IMR-90 (cell line): ENCODE data around the gene APPL2. TPM values are rescaled to one million over a fixed set of nuclear protein-coding genes. Genes with fewer than 3 reads are reported as not detected.

Experiments
- ATAC-seq: fragments of 200-7000 bp; cut with Tn5 transposase; 2 replicates; pipeline ENCODE4 v1.9.1; 2020; ENCODE audit warnings: low read depth, mild to moderate bottlenecking, moderate library complexity
- BruUV-seq: library from RNA; stranded (reverse); fragments of 400-500 nt; replicated peaks from 2 replicates; lab custom pipeline; 2021; lab: Mats Ljungman, UMichigan
- CTCF ChIA-PET: fragments of 300-600 bp; formaldehyde crosslinking; extraction: SDS; loops from one replicate; lab custom pipeline; 2021; ENCODE audit warnings: antibody characterized with exemption; lab: Yijun Ruan, JAX
- POLR2A ChIA-PET: fragments of 300-600 bp; sonication (Branson Sonifier 250); formaldehyde crosslinking; loops from one replicate; lab custom pipeline; 2022; ENCODE audit warnings: antibody characterized with exemption; ENCODE audit not compliant: unreplicated experiment; lab: Charles Lee
- DNase-seq: peaks from one replicate; pipeline ENCODE4 v3.0.0; 2013
- H2AFZ ChIP-seq: replicated peaks from 2 replicates; pipeline ENCODE3; 2013; ENCODE audit warnings: low read length, mild to moderate bottlenecking; ENCODE audit not compliant: poor library complexity
- H2AK5ac ChIP-seq: 2 replicates; pipeline ENCODE4 v1.6.1; 2013; ENCODE audit warnings: low read depth, low read length, inconsistent platforms
- H2AK9ac ChIP-seq: replicated peaks from 2 replicates; pipeline ENCODE3; 2013; ENCODE audit warnings: mild to moderate bottlenecking, low read depth, low read length, moderate library complexity; ENCODE audit not compliant: poor library complexity
- H2BK120ac ChIP-seq: 2 replicates; pipeline ENCODE4 v1.6.1; 2013; ENCODE audit warnings: low read depth, low read length, inconsistent platforms
- H2BK15ac ChIP-seq: 3 replicates; pipeline ENCODE4 v1.6.1; 2013; ENCODE audit warnings: low read depth, low read length, inconsistent platforms
- H2BK20ac ChIP-seq: 2 replicates; pipeline ENCODE4 v1.6.1; 2013; ENCODE audit warnings: low read depth, mild to moderate bottlenecking, inconsistent platforms, low read length, moderate library complexity
- H2BK5ac ChIP-seq: 2 replicates; pipeline ENCODE4 v1.6.1; 2013; ENCODE audit warnings: mild to moderate bottlenecking, low read depth, low read length, inconsistent platforms; ENCODE audit not compliant: poor library complexity, severe bottlenecking
- H3K14ac ChIP-seq: replicated peaks from 2 replicates; pipeline ENCODE4 v1.6.1; 2013; ENCODE audit warnings: low read depth, low read length, inconsistent platforms
- H3K18ac ChIP-seq: 2 replicates; pipeline ENCODE4 v1.6.1; 2013; ENCODE audit warnings: low read depth, low read length, control low read depth
- H3K23ac ChIP-seq: 2 replicates; pipeline ENCODE4 v1.6.1; 2013; ENCODE audit warnings: low read depth, low read length, inconsistent platforms
- H3K27ac ChIP-seq: 2 replicates; pipeline ENCODE4 v1.5.1; 2013; ENCODE audit warnings: mild to moderate bottlenecking, control low read depth, low read length; ENCODE audit not compliant: insufficient read depth
- H3K27me3 ChIP-seq: 2 replicates; pipeline ENCODE4 v1.6.1; 2013; ENCODE audit warnings: low read length; ENCODE audit not compliant: control insufficient read depth, insufficient read depth
- H3K36me3 ChIP-seq: 2 replicates; pipeline ENCODE4 v1.6.1; 2013; ENCODE audit warnings: low read length, mixed read lengths; ENCODE audit not compliant: control insufficient read depth, insufficient read depth
- H3K4ac ChIP-seq: 2 replicates; pipeline ENCODE4 v1.6.1; 2013; ENCODE audit warnings: low read depth, low read length, inconsistent platforms
- H3K4me1 ChIP-seq: 2 replicates; pipeline ENCODE4 v1.6.1; 2013; ENCODE audit warnings: low read length, mixed read lengths; ENCODE audit not compliant: control insufficient read depth, insufficient read depth
- H3K4me2 ChIP-seq: 2 replicates; pipeline ENCODE4 v1.6.1; 2013; ENCODE audit warnings: low read depth, mild to moderate bottlenecking, control low read depth, low read length, moderate library complexity
- H3K4me3 ChIP-seq: 2 replicates; pipeline ENCODE4 v1.5.1; 2013; ENCODE audit warnings: low read depth, mild to moderate bottlenecking, control low read depth, low read length, moderate library complexity; ENCODE audit not compliant: insufficient read depth
- H3K56ac ChIP-seq: 2 replicates; pipeline ENCODE4 v1.6.1; 2013; ENCODE audit warnings: low read length, inconsistent platforms; ENCODE audit not compliant: insufficient read depth; ENCODE audit errors: extremely low read depth
- H3K79me1 ChIP-seq, 2 experiments: 2 replicates each; pipeline ENCODE4 v1.6.1; 2013; ENCODE audit warnings: low read length in 2 of 2, inconsistent platforms in 1 of 2, low read depth in 1 of 2
- H3K9ac ChIP-seq: 2 replicates; pipeline ENCODE4 v1.6.1; 2013; ENCODE audit warnings: low read depth, low read length, control low read depth
- H3K9me1 ChIP-seq: 2 replicates; pipeline ENCODE4 v1.6.1; 2013; ENCODE audit warnings: low read length, inconsistent platforms; ENCODE audit not compliant: insufficient read depth
- H3K9me3 ChIP-seq: 2 replicates; pipeline ENCODE4 v1.6.1; 2013; ENCODE audit warnings: low read length; ENCODE audit not compliant: control insufficient read depth, insufficient read depth
- H4K20me1 ChIP-seq: 2 replicates; pipeline ENCODE4 v1.6.1; 2013; ENCODE audit warnings: low read length, inconsistent platforms; ENCODE audit not compliant: insufficient read depth
- H4K5ac ChIP-seq: 2 replicates; pipeline ENCODE4 v1.6.1; 2013; ENCODE audit warnings: mild to moderate bottlenecking, low read depth, low read length, control low read depth
- H4K8ac ChIP-seq, 2 experiments: 2 replicates each; pipeline ENCODE4 v1.6.1; 2013; ENCODE audit warnings: low read depth in 2 of 2, low read length in 2 of 2, control low read depth in 1 of 2, inconsistent platforms in 1 of 2
- H4K91ac ChIP-seq: 2 replicates; pipeline ENCODE4 v1.6.1; 2013; ENCODE audit warnings: low read depth, low read length, inconsistent platforms; ENCODE audit not compliant: insufficient read depth
- CEBPB ChIP-seq: IDR thresholded peaks from 2 replicates; pipeline ENCODE4 v1.6.1; 2012; ENCODE audit warnings: low read depth, low read length, improper control_type of control experiment
- CTCF ChIP-seq: conservative IDR thresholded peaks from 2 replicates; pipeline ENCODE4 v1.5.1; 2012; ENCODE audit warnings: mild to moderate bottlenecking, low read depth, low read length, improper control_type of control experiment
- MAZ ChIP-seq: IDR thresholded peaks from 2 replicates; pipeline ENCODE4 v1.6.1; 2012; ENCODE audit warnings: low read depth, mild to moderate bottlenecking, low read length, improper control_type of control experiment, moderate library complexity, borderline replicate concordance
- POLR2A ChIP-seq: IDR thresholded peaks from 2 replicates; pipeline ENCODE4 v1.6.1; 2012; ENCODE audit warnings: mild to moderate bottlenecking, low read depth, low read length
- RAD21 ChIP-seq: IDR thresholded peaks from 2 replicates; pipeline ENCODE4 v1.6.1; 2012; ENCODE audit warnings: low read length, improper control_type of control experiment
- RFX5 ChIP-seq: IDR thresholded peaks from 2 replicates; pipeline ENCODE4 v1.8.0; 2012; ENCODE audit warnings: low read depth, mild to moderate bottlenecking, low read length, moderate library complexity
- SMC3 ChIP-seq: fragments of 150-350 bp; IDR thresholded peaks from 2 replicates; pipeline ENCODE4 v1.6.1; 2016; ENCODE audit warnings: low read depth, mild to moderate bottlenecking, antibody characterized with exemption, low read length, moderate library complexity
- WGBS, 2 experiments: methylation state at CpG; one replicate each; pipeline versions ENCODE4 v1.1.5 to v1.1.7; 2013; ENCODE audit warnings: missing lambda C conversion rate in 2 of 2; ENCODE audit not compliant: insufficient read length in 1 of 2; ENCODE audit errors: extremely low coverage in 2 of 2; 5-methylcytosine and 5-hydroxymethylcytosine counted together
- dilution Hi-C: fragments of 300-500 bp; cut with HindIII; formaldehyde crosslinking; loops from one replicate; pipeline ENCODE4 v1.14.3; 2018; ENCODE audit warnings: low sequenced_read_pairs; ENCODE audit not compliant: unreplicated experiment
- in situ Hi-C: fragments of 300-500 bp; cut with MboI; formaldehyde crosslinking; loops from 3 replicates; pipeline ENCODE4 v1.14.3; 2019; ENCODE audit warnings: low sequenced_read_pairs, inconsistent platforms, mixed read lengths
- intact Hi-C: fragments of 100-400 bp; cut with micrococcal nuclease; formaldehyde crosslinking; loops from 2 replicates; pipeline ENCODE4 v1.10.0; 2022
- polyA plus RNA-seq, 3 experiments: library from polyadenylated mRNA; depleted of rRNA; stranded (reverse); fragments of >200 nt; gene quantifications; 2 replicates each; pipeline ENCODE4 v1.2.3, GENCODE V29; 2012; ENCODE audit warnings: low replicate concordance in 1 of 3
- total RNA-seq: library from RNA; depleted of rRNA; stranded (reverse); fragments of >200 nt; gene quantifications from 2 replicates; pipeline ENCODE4 v1.2.3, GENCODE V29; 2012

Gene APPL2
- total and polyA plus RNA-seq, 2 of the 4 experiments (the other 2 are of a cell fraction): 42.3 to 65.8 TPM

GRCh38 chr12:105279460-105280056, 43.6 kb upstream of the APPL2 start:
- CTCF ChIA-PET: interaction anchor here (1.0 kb wide), 1 partner anchor 52 kb away, joined by 4 read pairs; no protein-coding TSS in a partner anchor
- intact Hi-C loops (no loop called here), dilution Hi-C loops (no loop called here)

More at GRCh38 chr12:105279460-105280056, 43.6 kb upstream of the APPL2 start:
- no peak overlapping the region for H4K5ac ChIP-seq
- WGBS, 2 experiments: no CpG with 5 or more reads among the region's 6 CpGs
- H3K56ac ChIP-seq: no peak overlapping the region
- no peak overlapping the region for H3K18ac ChIP-seq
- H3K4me1 ChIP-seq: peaks cover 1% of the 10 kb centered on the region; the same call in 1 of the 2 replicates
- H4K8ac ChIP-seq: peak overlapping the region in 1 of 2 experiments; percentile 71; a peak in 2 of 4 replicates
- no TSS peak for BruUV-seq
- H3K27ac ChIP-seq: no peak overlapping the region
- no peaks in the 10 kb centered on the region for H3K36me3 ChIP-seq
- no peak overlapping the region for H3K9ac ChIP-seq
- no peak for TF ChIP-seq MAZ
- peak; percentile 55 for TF ChIP-seq CTCF
- no peak for TF ChIP-seq RFX5
- TF ChIP-seq POLR2A: no peak
- TF ChIP-seq SMC3: peak; percentile 35; the same call in 1 of the 2 replicates
- TF ChIP-seq RAD21: peak; percentile 45
- no peak for TF ChIP-seq CEBPB
- H2BK20ac ChIP-seq: 0 out of 2 replicates have a peak overlapping the region, but pooled peaks have one; percentile 48
- in situ Hi-C loops: no loop called here
- no peaks in the 10 kb centered on the region for H3K27me3 ChIP-seq
- no peak overlapping the region for H3K4me2 ChIP-seq
- H2AFZ ChIP-seq: no peak overlapping the region
- H4K91ac ChIP-seq: no peak overlapping the region
- DNase-seq (no peak), ATAC-seq (no peak; the same call in 1 of the 2 replicates)
- H2AK9ac ChIP-seq: no peak overlapping the region
- H3K9me3 ChIP-seq: no peaks in the 10 kb centered on the region
- H3K14ac ChIP-seq: no peak overlapping the region
- no peak overlapping the region for H2BK5ac ChIP-seq
- H3K23ac ChIP-seq: peak overlapping the region; percentile 2; the same call in 1 of the 2 replicates
- POLR2A ChIA-PET: no interaction called here
- no peak overlapping the region; the same call in 2 of the 3 replicates for H2BK15ac ChIP-seq
- peak overlapping the region; percentile 37; the same call in 1 of the 2 replicates for H2AK5ac ChIP-seq
- H3K79me1 ChIP-seq: 0 out of 4 replicates have a peak, but pooled peaks cover 0 to 6% of the 10 kb centered on the region in 2 experiments
- no peaks in the 10 kb centered on the region for H4K20me1 ChIP-seq
- H3K9me1 ChIP-seq: peaks cover 11% of the 10 kb centered on the region; the same call in 1 of the 2 replicates
- no peak overlapping the region for H3K4me3 ChIP-seq
- H2BK120ac ChIP-seq: peak overlapping the region; percentile 47; the same call in 1 of the 2 replicates
- H3K4ac ChIP-seq: no peak overlapping the region
